Upper lobe of left lung (tissue), 6 donors: ENCODE measurements around the gene TACC2. TPM values are rescaled to one million over a fixed set of nuclear protein-coding genes. Genes with fewer than 3 reads are reported as not detected.
"Not testable (repeated sequence)": the region's sequence is repeated elsewhere in the genome, so short reads cannot be mapped to it uniquely, and the experiment has no call there.

Source experiments
- ATAC-seq, 2 donors: fragments of 200-7000 bp; cut with Tn5 transposase; one replicate each; pipeline ENCODE4 v1.9.1; 2022; ENCODE audit warnings: mild to moderate bottlenecking in 2 of 2, moderate library complexity in 2 of 2; ENCODE audit not compliant: low FRiP score in 2 of 2
- DNase-seq, 2 donors: peaks; one replicate each; pipeline ENCODE4 v3.0.0-alpha.2; 2019 to 2020
- H3K27ac ChIP-seq, 4 donors: fragments of 200-600 bp; sonication (generic); one replicate each; pipeline ENCODE4 v1.5.1; 2016 to 2019
- H3K27me3 ChIP-seq, 4 donors: fragments of 200-600 bp; sonication (generic); one replicate each; pipeline ENCODE4 v1.5.1; 2017 to 2019
- H3K36me3 ChIP-seq, 4 donors: fragments of 200-600 bp; sonication (generic); one replicate each; pipeline ENCODE4 v1.5.1; 2016 to 2019
- H3K4me1 ChIP-seq, 4 donors: fragments of 200-600 bp; sonication (generic); one replicate each; pipeline ENCODE4 v1.5.1; 2018 to 2019
- H3K4me3 ChIP-seq, 4 donors: fragments of 200-600 bp; sonication (generic); one replicate each; pipeline ENCODE4 v1.5.1; 2017 to 2019; ENCODE audit warnings: mild to moderate bottlenecking in 2 of 4, moderate library complexity in 1 of 4
- H3K9me3 ChIP-seq, 4 donors: fragments of 200-600 bp; sonication (generic); one replicate each; pipeline ENCODE4 v1.5.1; 2018 to 2019
- CTCF ChIP-seq, 6 experiments: fragments of 450-650 bp in 4 of 6; fragments of 200-600 bp in 2 of 6; sonication (generic) in 2 of 6; IDR thresholded peaks; one replicate each; pipeline ENCODE4 v1.5.1; 2016 to 2019; ENCODE audit warnings: antibody characterized with exemption in 6 of 6
- EP300 ChIP-seq, 4 donors: sonication (generic); formaldehyde crosslinking; IDR thresholded peaks; one replicate each; pipeline ENCODE4 v1.5.1; 2017; ENCODE audit warnings: antibody characterized with exemption in 4 of 4, control low read depth in 2 of 4
- POLR2A ChIP-seq, 4 donors: fragments of 450-650 bp; IDR thresholded peaks; one replicate each; pipeline ENCODE4 v1.5.1; 2016 to 2017; ENCODE audit warnings: antibody characterized with exemption in 4 of 4, mild to moderate bottlenecking in 2 of 4
- POLR2AphosphoS5 ChIP-seq, 2 donors: sonication (generic); formaldehyde crosslinking; IDR thresholded peaks; one replicate each; pipeline ENCODE4 v1.5.1; 2017; ENCODE audit warnings: antibody characterized with exemption in 2 of 2
- WGBS, 2 donors: methylation state at CpG; one replicate each; pipeline ENCODE4 v1.1.5; 2017 to 2018; 5-methylcytosine and 5-hydroxymethylcytosine counted together
- total RNA-seq, 6 donors: library from RNA; depleted of rRNA in 4 of 6; stranded (reverse); fragments of >200 nt in 4 of 6; gene quantifications; one replicate each; pipeline versions ENCODE4 v1.1.0 to v1.2.1, GENCODE V29; 2016 to 2021
- donor health status: DM: no; HTN: no; CAD: no; lungs with moderate emphysema.
- donor health status: DM: no; HTN: yes; CAD: no; lungs with severe emphysema.

The TACC2 gene
- total RNA-seq, 6 donors from 2014 or later = 158 to 701 (median 386) TPM

GRCh38 chr10:122099562-122099961 is 110.6 kb downstream of the TACC2 start:
- Histone ChIP-seq H3K27ac (no peak overlapping the region), H3K9me3 (no peaks in the 10 kb centered on the region), H3K27me3 (no peaks in the 10 kb centered on the region), H3K36me3 (no peaks in the 10 kb centered on the region), H3K4me1 (peaks cover 0 to 4% (median 0%) of the 10 kb centered on the region in 4 donors), H3K4me3 (no peak overlapping the region)
- TF ChIP-seq POLR2A (IDR thresholded peaks at IDR 0.05) = no peak
- TF ChIP-seq EP300 (IDR thresholded peaks at IDR 0.05) = no peak
- TF ChIP-seq POLR2AphosphoS5 (IDR thresholded peaks at IDR 0.05) = no peak
- TF ChIP-seq CTCF (IDR thresholded peaks at IDR 0.05) = no peak
- ATAC-seq (no peak), DNase-seq (no peak)
- 60 to 74% methylated on average over 2 of the region's 2 CpGs for WGBS, 2 donors

- ATAC-seq (no peak), DNase-seq (no peak)
- H3K36me3 ChIP-seq = no peaks in the 10 kb centered on the region
- H3K27ac ChIP-seq = peak overlapping the region in 1 of 4 donors; percentile 12
- no peaks in the 10 kb centered on the region for H3K9me3 ChIP-seq
- TF ChIP-seq EP300 (IDR thresholded peaks at IDR 0.05) (no peak), POLR2A (IDR thresholded peaks at IDR 0.05) (no peak), POLR2AphosphoS5 (IDR thresholded peaks at IDR 0.05) (no peak), CTCF (IDR thresholded peaks at IDR 0.05) (no peak)
- peaks cover 0 to 4% (median 0%) of the 10 kb centered on the region in 4 donors for H3K4me1 ChIP-seq
- no peak overlapping the region for H3K4me3 ChIP-seq
- 70 to 82% methylated on average over 10 to 15 of the region's 15 CpGs for WGBS, 2 donors
- no peaks in the 10 kb centered on the region for H3K27me3 ChIP-seq
Observed at GRCh38 chr10:122102146-122102868, 113.3 kb downstream of the TACC2 start.

GRCh38 chr10:122102869-122103525 is 114.0 kb downstream of the TACC2 start:
- peaks cover 0 to 4% (median 0%) of the 10 kb centered on the region in 4 donors for H3K4me1 ChIP-seq
- ATAC-seq (peak in 1 of 2 donors; percentile 44), DNase-seq (no peak)
- WGBS, 2 donors = 80 to 81% methylated on average over 3 of the region's 3 CpGs
- H3K27me3 ChIP-seq = no peaks in the 10 kb centered on the region
- TF ChIP-seq POLR2A (IDR thresholded peaks at IDR 0.05) = no peak
- TF ChIP-seq EP300 (IDR thresholded peaks at IDR 0.05) = no peak
- TF ChIP-seq POLR2AphosphoS5 (IDR thresholded peaks at IDR 0.05) = no peak
- no peak for TF ChIP-seq CTCF (IDR thresholded peaks at IDR 0.05)
- H3K36me3 ChIP-seq = no peaks in the 10 kb centered on the region
- H3K9me3 ChIP-seq = no peaks in the 10 kb centered on the region
- H3K4me3 ChIP-seq = no peak overlapping the region
- peak overlapping the region in 1 of 4 donors; percentile 12 for H3K27ac ChIP-seq

- TF ChIP-seq POLR2A (IDR thresholded peaks at IDR 0.05) (no peak), CTCF (IDR thresholded peaks at IDR 0.05) (no peak), EP300 (IDR thresholded peaks at IDR 0.05) (no peak), POLR2AphosphoS5 (IDR thresholded peaks at IDR 0.05) (no peak)
- DNase-seq = no peak
- H3K4me1 ChIP-seq = peaks cover 0 to 4% (median 0%) of the 10 kb centered on the region in 4 donors
- no peaks in the 10 kb centered on the region for H3K36me3 ChIP-seq
- H3K27me3 ChIP-seq = no peaks in the 10 kb centered on the region
- H3K4me3 ChIP-seq = no peak overlapping the region
- no peak for ATAC-seq
- H3K9me3 ChIP-seq = no peaks in the 10 kb centered on the region
- no peak overlapping the region for H3K27ac ChIP-seq
- WGBS, 2 donors = 81 to 88% methylated on average over 4 of the region's 4 CpGs
Observed at GRCh38 chr10:122103592-122103991, 114.6 kb downstream of the TACC2 start.

- WGBS, 2 donors = 86 to 88% methylated on average over 13 of the region's 13 CpGs
- ATAC-seq = not testable (repeated sequence)
Observed at GRCh38 chr10:122108786-122109185, 119.8 kb downstream of the TACC2 start.

More at GRCh38 chr10:122108786-122109185, 119.8 kb downstream of the TACC2 start:
- H3K4me1 ChIP-seq, H3K4me3 ChIP-seq, H3K36me3 ChIP-seq, H3K27me3 ChIP-seq, DNase-seq, H3K9me3 ChIP-seq, H3K27ac ChIP-seq: not testable (repeated sequence)
